Upper lobe of right lung (tissue), 1 donor: Measurements from ENCODE around the gene STK33. TPM values are rescaled to one million over a fixed set of nuclear protein-coding genes. Genes with fewer than 3 reads are reported as not detected.

Experiments used
- ATAC-seq: fragments of 200-7000 bp; cut with Tn5 transposase; one replicate; pipeline ENCODE4 v1.9.1; 2020; ENCODE audit warnings: mild to moderate bottlenecking, moderate library complexity
- DNase-seq: peaks from one replicate; pipeline ENCODE4 v3.0.0-alpha.2; 2020
- H3K27ac ChIP-seq: fragments of 200-600 bp; one replicate; pipeline ENCODE4 v1.8.0; 2022
- H3K27me3 ChIP-seq: fragments of 200-600 bp; one replicate; pipeline ENCODE4 v1.8.0; 2022; ENCODE audit warnings: mild to moderate bottlenecking
- H3K36me3 ChIP-seq: fragments of 200-600 bp; one replicate; pipeline ENCODE4 v1.8.0; 2022
- H3K4me1 ChIP-seq: fragments of 200-600 bp; one replicate; pipeline ENCODE4 v1.8.0; 2022
- H3K4me3 ChIP-seq: fragments of 200-600 bp; one replicate; pipeline ENCODE4 v1.8.0; 2022; ENCODE audit warnings: mild to moderate bottlenecking
- H3K9me3 ChIP-seq: fragments of 200-600 bp; one replicate; pipeline ENCODE4 v1.8.0; 2022
- CTCF ChIP-seq: fragments of 200-600 bp; IDR thresholded peaks from one replicate; pipeline ENCODE4 v1.8.0; 2022; ENCODE audit warnings: antibody characterized with exemption
- intact Hi-C: fragments of 100-400 bp; cut with DNase I; formaldehyde crosslinking; loops from one replicate; pipeline ENCODE4 v1.11.0; 2022
- total RNA-seq: library from RNA; stranded (reverse); fragmentation: NEBNext Ultra II Directional; extraction: Animal tissue kit (Norgen Biotek cat#: 25700); gene quantifications from one replicate; pipeline ENCODE4 v1.2.1, GENCODE V29; 2021
- donor health status: DM: no; HTN: yes; CAD: no; lungs with severe emphysema.

The STK33 gene
- total RNA-seq, 1 donor from 2014 or later = 9.4 TPM

GRCh38 chr11:8601376-8602133, 7.5 kb upstream of the STK33 start:
- no peak for TF ChIP-seq CTCF
- intact Hi-C loops = no loop called here

GRCh38 chr11:8598506-8598905, 4.5 kb upstream of the STK33 start:
- Histone ChIP-seq H3K36me3 (no peaks in the 10 kb centered on the region), H3K27ac (no peak overlapping the region), H3K9me3 (no peaks in the 10 kb centered on the region), H3K4me1 (no peaks in the 10 kb centered on the region), H3K4me3 (no peak overlapping the region), H3K27me3 (peaks cover 12% of the 10 kb centered on the region)
- no peak for TF ChIP-seq CTCF
- intact Hi-C loops = no loop called here
- ATAC-seq (no peak), DNase-seq (no peak)

More at GRCh38 chr11:8601376-8602133, 7.5 kb upstream of the STK33 start:
- DNase-seq (no peak), ATAC-seq (no peak)
- Histone ChIP-seq H3K36me3 (no peaks in the 10 kb centered on the region), H3K4me1 (no peaks in the 10 kb centered on the region), H3K9me3 (no peaks in the 10 kb centered on the region), H3K4me3 (no peak overlapping the region), H3K27ac (no peak overlapping the region), H3K27me3 (no peaks in the 10 kb centered on the region)

GRCh38 chr11:8597182-8597581, 3.2 kb upstream of the STK33 start:
- Histone ChIP-seq H3K9me3 (no peaks in the 10 kb centered on the region), H3K4me1 (no peaks in the 10 kb centered on the region), H3K36me3 (no peaks in the 10 kb centered on the region), H3K4me3 (no peak overlapping the region), H3K27me3 (peaks cover 12% of the 10 kb centered on the region), H3K27ac (no peak overlapping the region)
- intact Hi-C loops = no loop called here
- no peak for TF ChIP-seq CTCF
- ATAC-seq (no peak), DNase-seq (no peak)

GRCh38 chr11:8596504-8597046, 2.5 kb upstream of the STK33 start:
- TF ChIP-seq CTCF = no peak
- no peak for DNase-seq
- Histone ChIP-seq H3K36me3 (no peaks in the 10 kb centered on the region), H3K27ac (no peak overlapping the region), H3K4me3 (no peak overlapping the region), H3K4me1 (no peaks in the 10 kb centered on the region), H3K27me3 (peaks cover 12% of the 10 kb centered on the region), H3K9me3 (no peaks in the 10 kb centered on the region)
- intact Hi-C loops = no loop called here
- ATAC-seq = no peak

- Histone ChIP-seq H3K4me3 (peak overlapping the region; percentile 59), H3K36me3 (no peaks in the 10 kb centered on the region), H3K27ac (no peak overlapping the region), H3K27me3 (peaks cover 12% of the 10 kb centered on the region), H3K4me1 (no peaks in the 10 kb centered on the region), H3K9me3 (no peaks in the 10 kb centered on the region)
- TF ChIP-seq CTCF = no peak
- peak; percentile 6 for ATAC-seq
- intact Hi-C loops = no loop called here
- no peak for DNase-seq
Measured at GRCh38 chr11:8593455-8593854, 573 bp downstream of the STK33 start.
